Endothelial cell of umbilical vein (primary cell): ENCODE results near the gene RPS6KA6. TPM values are rescaled to one million over a fixed set of nuclear protein-coding genes. Genes with fewer than 3 reads are reported as not detected.
A peak's percentile ranks its signal among the peaks of the same experiment; 100 is the strongest.

ENCODE experiments used
- BruUV-seq: library from RNA; stranded (reverse); fragments of 400-500 nt; replicated peaks from 2 replicates; lab custom pipeline; 2021; lab: Mats Ljungman, UMichigan
- CTCF ChIA-PET: fragments of 300-600, 350-600 bp; sonication (Branson Sonifier 250); formaldehyde crosslinking; loops from one replicate; lab custom pipeline; 2021; ENCODE audit warnings: antibody characterized with exemption, inconsistent platforms; lab: Charles Lee
- POLR2A ChIA-PET: fragments of 300-600, 350-600 bp; sonication (Branson Sonifier 250); formaldehyde crosslinking; loops from one replicate; lab custom pipeline; 2021; ENCODE audit warnings: antibody characterized with exemption, inconsistent platforms; lab: Charles Lee
- DNase-seq: peaks from one replicate; pipeline ENCODE4 v3.0.0-alpha.2; 2011; ENCODE audit warnings: low read depth, low spot score
- FAIRE-seq: peaks from 2 replicates; lab custom pipeline; 2011; peaks lifted over from hg19 to GRCh38; lab: Jason Lieb, UNC
- H2AFZ ChIP-seq: 2 replicates; pipeline ENCODE4 v1.6.0; 2012; ENCODE audit warnings: low read depth, low read length, control low read depth, inconsistent platforms
- H3K27ac ChIP-seq: 2 replicates; pipeline ENCODE4 v1.5.1; 2011; ENCODE audit warnings: low read depth, mild to moderate bottlenecking, control low read depth, low read length, moderate library complexity; ENCODE audit not compliant: insufficient read depth
- H3K27me3 ChIP-seq, 2 experiments: 2 replicates each; pipeline versions ENCODE4 v1.6.0 to v1.6.1; 2011; ENCODE audit warnings: low read length in 2 of 2, mixed read lengths in 1 of 2; ENCODE audit not compliant: control insufficient read depth in 2 of 2, insufficient read depth in 2 of 2
- H3K36me3 ChIP-seq, 2 experiments: 2 replicates in 1 of 2; 3 replicates in 1 of 2; pipeline ENCODE4 v1.5.1; 2011; ENCODE audit warnings: low read length in 2 of 2, mild to moderate bottlenecking in 1 of 2, moderate library complexity in 1 of 2; ENCODE audit not compliant: control insufficient read depth in 2 of 2, insufficient read depth in 2 of 2; ENCODE audit errors: extremely low read depth in 1 of 2
- H3K4me1 ChIP-seq: 3 replicates; pipeline ENCODE4 v1.5.1; 2011; ENCODE audit warnings: mild to moderate bottlenecking, low read length; ENCODE audit not compliant: control insufficient read depth, insufficient read depth; ENCODE audit errors: extremely low read depth
- H3K4me2 ChIP-seq: 2 replicates; pipeline ENCODE4 v1.6.1; 2011; ENCODE audit warnings: low read length, control low read depth, mixed read lengths; ENCODE audit not compliant: insufficient read depth
- H3K4me3 ChIP-seq, 3 experiments: fragments of 200-600 bp in 1 of 3; sonication (generic), shearing (Covaris generic) in 1 of 3; replicated peaks in 1 of 3; 2 replicates each; pipeline ENCODE4 v1.5.1; 2011 to 2016; ENCODE audit warnings: control low read depth in 3 of 3, low read length in 3 of 3, mild to moderate bottlenecking in 2 of 3, inconsistent platforms in 1 of 3, low read depth in 1 of 3, moderate library complexity in 1 of 3; ENCODE audit not compliant: insufficient read depth in 1 of 3
- H3K79me2 ChIP-seq: 2 replicates; pipeline ENCODE4 v1.6.0; 2012; ENCODE audit warnings: low read length, inconsistent platforms; ENCODE audit not compliant: control insufficient read depth, insufficient read depth
- H3K9ac ChIP-seq: replicated peaks from 2 replicates; pipeline ENCODE3; 2011; ENCODE audit warnings: low read length, control low read depth; ENCODE audit not compliant: insufficient read depth; ENCODE audit errors: extremely low read depth
- H3K9me1 ChIP-seq: replicated peaks from 3 replicates; pipeline ENCODE4 v1.6.0; 2011; ENCODE audit warnings: mild to moderate bottlenecking, low read length; ENCODE audit not compliant: control insufficient read depth, insufficient read depth; ENCODE audit errors: extremely low read depth
- H3K9me3 ChIP-seq: replicated peaks from 2 replicates; pipeline ENCODE4 v1.5.1; 2012; ENCODE audit warnings: low read length, inconsistent platforms; ENCODE audit not compliant: control insufficient read depth, insufficient read depth
- H4K20me1 ChIP-seq: replicated peaks from 2 replicates; pipeline ENCODE3; 2011; ENCODE audit warnings: mild to moderate bottlenecking, low read length; ENCODE audit not compliant: control insufficient read depth, insufficient read depth; ENCODE audit errors: extremely low read depth
- CTCF ChIP-seq, 2 donors: IDR thresholded peaks; 1 replicate in 1 of 2; 2 replicates in 1 of 2; pipeline ENCODE4 v1.5.1; 2011; ENCODE audit warnings: low read length in 2 of 2, mild to moderate bottlenecking in 2 of 2, moderate library complexity in 2 of 2, control low read depth in 1 of 2, inconsistent platforms in 1 of 2, low read depth in 1 of 2; ENCODE audit not compliant: insufficient read depth in 1 of 2; ENCODE audit errors: extremely low read depth in 1 of 2
- FOS ChIP-seq: IDR thresholded peaks from 2 replicates; pipeline ENCODE4 v1.6.1; 2011; ENCODE audit warnings: mild to moderate bottlenecking, low read length, moderate library complexity, borderline replicate concordance; ENCODE audit not compliant: insufficient read depth
- POLR2A ChIP-seq: IDR thresholded peaks from 2 replicates; pipeline ENCODE4 v1.6.1; 2012; ENCODE audit warnings: low read depth, mild to moderate bottlenecking, control low read depth, low read length
- POLR2AphosphoS5 ChIP-seq: IDR thresholded peaks from 2 replicates; pipeline ENCODE4 v1.6.1; 2012; ENCODE audit warnings: low read depth, mild to moderate bottlenecking, control low read depth, low read length, moderate library complexity; ENCODE audit not compliant: insufficient read depth
- dilution Hi-C: fragments of 300-500 bp; cut with MboI; formaldehyde crosslinking; loops from one replicate; pipeline ENCODE4 v1.15.0; 2019; ENCODE audit warnings: low sequenced_read_pairs; ENCODE audit not compliant: extremely low pct_ligation_motif_present
- intact Hi-C: fragments of 100-400 bp; cut with micrococcal nuclease; formaldehyde crosslinking; loops from one replicate; pipeline ENCODE4 v1.10.0; 2022
- microRNA-seq: library from miRNA; unstranded; fragments of <30 nt; microRNA quantifications from one replicate; pipeline ENCODE4 v1.2.0, GENCODE V29; 2021; ENCODE audit warnings: borderline number of aligned reads, borderline replicate concordance
- polyA plus RNA-seq, 4 experiments: library from polyadenylated mRNA; depleted of rRNA in 3 of 4; stranded (reverse) in 3 of 4; unstranded in 1 of 4; fragments of >200 nt; gene quantifications; 2 replicates each; pipeline versions ENCODE4 v1.2.1 to v1.2.3, GENCODE V29; 2011 to 2012; ENCODE audit warnings: missing spikeins in 1 of 4
- small RNA-seq: library from RNA; depleted of rRNA; stranded (forward); fragments of <200 nt; gene quantifications from one replicate; pipeline ENCODE3, GENCODE V24; 2012; ENCODE audit warnings: low replicate concordance, low read depth; ENCODE audit not compliant: insufficient read depth, insufficient read length
- total RNA-seq: library from RNA; stranded (reverse); gene quantifications from 2 replicates; pipeline ENCODE4 v1.2.3, GENCODE V29; 2021
- TF ChIP-seq, protein P1 (sequence below): IDR thresholded peaks from 2 replicates; pipeline ENCODE4 v1.6.1; 2011; ENCODE audit not compliant: insufficient read depth, insufficient read length

RPS6KA6 gene
- total and polyA plus RNA-seq, 2 donors (not counting 3 experiments of a cell fraction or from before 2014, with no cell fraction given), result 0.23 to 0.69 TPM

GRCh38 chrX:84046403-84046984 lies 141.5 kb downstream of the RPS6KA6 start:
- H3K27ac ChIP-seq, result no peak overlapping the region
- ChIA-PET POLR2A (no interaction called here), CTCF (interaction anchor here (0.7 to 4.2 kb wide), 13 partner anchors 11 to 1010 kb away, joined by 3 to 51 read pairs (median 4); partner anchors contain the start of genes APOOL and HDX)
- TF ChIP-seq CTCF (IDR thresholded peaks at IDR 0.05; ENCODE audit: extremely low read depth in 1 of 2, insufficient read depth in 1 of 2, low read depth in 1 of 2, low read length in 2 of 2) (peak; percentile 43 to 50), POLR2AphosphoS5 (no peak)
- no peaks in the 10 kb centered on the region for H3K9me1 ChIP-seq
- no peaks in the 10 kb centered on the region for H3K36me3 ChIP-seq
- dilution Hi-C loops (no loop called here), intact Hi-C loops (loop anchor here (5.0 kb wide), 1 partner anchor 1006 kb away; no protein-coding TSS in a partner anchor)
- no peaks in the 10 kb centered on the region for H3K79me2 ChIP-seq
- no peaks in the 10 kb centered on the region for H4K20me1 ChIP-seq
- H3K4me2 ChIP-seq, result no peak overlapping the region
- FAIRE-seq (peak; percentile 56), DNase-seq (peak; percentile 9)
- H3K9me3 ChIP-seq, result no peaks in the 10 kb centered on the region
- no peak overlapping the region for H3K4me3 ChIP-seq
- H3K4me1 ChIP-seq, result no peaks in the 10 kb centered on the region
- H3K9ac ChIP-seq, result no peak overlapping the region
- no peak overlapping the region for H2AFZ ChIP-seq
- no peaks in the 10 kb centered on the region for H3K27me3 ChIP-seq
- BruUV-seq, result no TSS peak

DNA sequence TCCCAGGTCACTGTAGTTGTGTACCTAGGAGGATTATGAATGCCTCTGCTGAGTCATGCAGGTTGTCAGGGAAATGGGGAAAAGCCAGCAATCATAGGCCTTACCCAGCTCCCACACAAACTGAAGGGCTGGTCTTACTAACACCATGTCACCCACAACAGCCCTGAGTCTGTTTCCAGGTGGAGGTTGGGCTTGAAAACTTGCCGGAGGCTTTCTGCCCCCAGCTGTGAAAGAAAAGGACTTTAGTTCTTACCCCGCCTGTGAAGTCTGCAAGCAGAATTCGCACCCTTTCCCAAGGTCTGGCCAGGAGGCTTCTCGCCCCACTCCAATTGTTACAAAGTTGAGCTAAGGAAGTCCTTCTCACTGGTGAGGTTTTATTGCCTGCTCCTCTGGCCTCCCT lies 143.9 kb downstream of the RPS6KA6 start:
- intact Hi-C loops (no loop called here), dilution Hi-C loops (no loop called here)
- Histone ChIP-seq H3K27me3 (no peaks in the 10 kb centered on the region), H3K27ac (no peak overlapping the region), H3K36me3 (no peaks in the 10 kb centered on the region), H3K9ac (no peak overlapping the region), H4K20me1 (no peaks in the 10 kb centered on the region), H3K4me1 (no peaks in the 10 kb centered on the region), H3K9me3 (no peaks in the 10 kb centered on the region), H2AFZ (no peak overlapping the region), H3K79me2 (no peaks in the 10 kb centered on the region), H3K4me2 (no peak overlapping the region), H3K4me3 (no peak overlapping the region), H3K9me1 (no peaks in the 10 kb centered on the region)
- TF ChIP-seq, protein P1, sequence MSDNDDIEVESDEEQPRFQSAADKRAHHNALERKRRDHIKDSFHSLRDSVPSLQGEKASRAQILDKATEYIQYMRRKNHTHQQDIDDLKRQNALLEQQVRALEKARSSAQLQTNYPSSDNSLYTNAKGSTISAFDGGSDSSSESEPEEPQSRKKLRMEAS, result no peak
- TF ChIP-seq POLR2AphosphoS5 (no peak), FOS (no peak), POLR2A (no peak)
- POLR2A ChIA-PET, result no interaction called here
- BruUV-seq, result no TSS peak
- CTCF ChIA-PET, result interaction anchor here (1.3 to 4.2 kb wide), 2 partner anchors 863 to 1008 kb away, joined by 4 to 51 read pairs; no protein-coding TSS in a partner anchor
- FAIRE-seq (no peak), DNase-seq (no peak)

Small RNAs within 50 kb of the gene (microRNA-seq; reads per million reads assigned to microRNA genes)
- gene MIR548I4, result not detected

Small RNAs within 50 kb of the gene (small RNA-seq; reads per million reads assigned to genes)
- not detected for gene MIR548I4
